NCI-H510A treated with DMSO at 0.1 percent for 48 hours (cell line): ENCODE results near the gene PLA2G15.

ENCODE experiments used
- DNase-seq: peaks from one replicate; lab custom pipeline; 2025; lab: John Stamatoyannopoulos, UW

PLA2G15 gene

DNA sequence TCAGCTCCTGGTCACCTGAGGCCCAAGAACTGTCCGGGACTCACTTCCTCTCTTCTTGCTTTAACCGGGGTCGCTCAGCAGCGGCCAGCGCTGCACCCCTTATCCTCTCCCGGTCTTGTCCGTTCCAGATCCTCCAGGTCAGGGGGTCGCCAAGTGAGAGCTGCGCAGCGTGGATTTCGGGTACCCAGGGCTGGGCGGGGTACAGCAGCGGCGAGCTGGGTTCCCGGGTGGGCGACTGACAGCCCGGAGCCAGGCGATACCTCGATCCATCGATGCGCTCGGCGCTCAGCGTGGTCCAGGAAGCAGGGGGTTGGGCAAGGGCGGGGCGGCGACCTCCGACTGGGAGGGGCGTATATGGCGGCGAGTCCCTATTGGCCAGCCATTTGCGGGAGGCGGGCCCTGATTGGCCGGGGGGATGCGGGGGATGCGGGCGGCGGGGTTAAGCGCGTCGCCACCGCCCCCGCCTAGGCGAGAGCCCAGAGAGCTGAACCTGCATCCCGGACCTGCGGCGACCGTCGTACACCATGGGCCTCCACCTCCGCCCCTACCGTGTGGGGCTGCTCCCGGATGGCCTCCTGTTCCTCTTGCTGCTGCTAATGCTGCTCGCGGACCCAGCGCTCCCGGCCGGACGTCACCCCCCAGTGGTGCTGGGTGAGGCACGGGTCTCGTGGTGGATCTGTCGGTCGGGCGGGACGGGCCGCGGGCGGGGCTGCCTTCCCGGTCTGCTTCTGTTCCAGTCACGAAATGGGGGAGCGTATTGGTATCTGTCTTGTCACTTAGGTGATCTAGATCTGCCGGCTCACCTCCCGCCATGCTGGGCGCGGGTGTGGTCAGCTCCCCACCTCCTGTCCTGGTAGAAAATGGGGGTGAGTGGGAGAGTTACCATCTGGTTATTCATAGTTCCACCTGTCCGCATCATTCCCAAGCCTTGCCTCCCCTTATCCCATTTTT is at the start of gene PLA2G15:
Gene PLA2G15 (plus strand): TSS at position 471 of the 951 bp plus-strand sequence. CDS start 54 bp downstream, at position 525.
- peak; percentile 71 for DNase-seq

DNA sequence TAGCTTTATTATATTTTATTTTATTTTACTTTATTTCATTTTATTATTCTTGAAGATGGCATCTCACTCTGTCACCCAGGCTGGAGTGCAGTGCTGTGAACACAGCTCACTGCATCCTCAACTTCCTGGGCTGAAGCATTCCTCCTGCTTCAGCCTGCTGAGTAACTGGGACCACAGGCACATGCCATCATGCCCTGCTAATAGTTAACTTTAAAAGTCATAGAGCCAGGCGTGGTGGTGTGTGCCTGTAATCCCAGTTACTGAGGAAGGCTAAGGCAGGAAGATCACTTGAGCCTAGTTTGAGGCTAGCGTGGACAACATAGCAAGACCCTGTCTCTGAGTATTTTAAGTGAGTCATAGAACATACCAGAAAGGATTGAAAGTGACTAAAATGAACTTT is 47.9 kb upstream of the PLA2G15 start:
- no peak for DNase-seq

GRCh38 chr16:68200088-68200783 is 44.9 kb upstream of the PLA2G15 start:
- no peak for DNase-seq

DNA sequence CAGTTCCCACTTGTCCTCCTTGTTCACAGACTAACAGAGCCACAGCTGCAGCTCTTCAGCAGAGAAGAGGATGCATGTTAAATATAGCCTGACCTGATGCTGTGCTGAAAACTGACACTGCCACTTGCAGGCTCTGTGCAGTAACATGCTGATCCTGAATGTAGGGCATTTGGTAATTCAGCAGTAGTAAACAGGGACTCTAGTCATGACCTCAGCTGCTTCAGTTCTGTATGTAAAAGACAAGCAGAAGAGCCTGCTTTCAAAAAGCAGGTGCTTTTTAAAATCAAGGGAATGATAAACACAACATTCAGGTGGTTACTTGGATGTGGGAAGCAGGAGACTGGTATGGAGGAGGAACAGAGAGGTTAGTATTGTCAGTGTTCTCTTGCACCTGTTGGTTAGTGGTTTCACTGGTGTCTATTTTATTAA is 43.1 kb upstream of the PLA2G15 start:
- peak; percentile 83 for DNase-seq

- no peak for DNase-seq
Observed at GRCh38 chr16:68206245-68206644, 38.9 kb upstream of the PLA2G15 start.

GRCh38 chr16:68214726-68215125 is 30.4 kb upstream of the PLA2G15 start:
- no peak for DNase-seq

GRCh38 chr16:68215302-68215701 is 29.9 kb upstream of the PLA2G15 start:
- no peak for DNase-seq

DNA sequence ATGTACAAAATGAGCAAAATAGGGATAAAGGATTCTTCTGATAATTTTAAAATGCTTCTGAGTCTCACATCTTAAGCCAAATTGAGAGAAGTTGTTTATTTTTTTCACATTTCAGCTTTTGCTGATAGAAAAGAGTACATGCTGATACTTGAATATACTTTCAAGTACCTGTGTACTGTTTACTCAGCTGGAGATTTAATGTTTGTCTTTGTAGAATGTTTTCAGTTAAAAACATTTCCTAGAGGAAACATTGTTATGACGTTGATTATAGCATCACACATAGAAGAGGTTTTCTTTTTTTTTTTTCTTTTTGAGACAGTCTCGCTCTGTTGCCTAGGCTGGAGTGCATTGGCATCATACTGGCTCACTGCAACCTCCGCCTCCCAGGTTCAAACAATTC is 28.9 kb upstream of the PLA2G15 start:
- no peak for DNase-seq

GRCh38 chr16:68217506-68217905 is 27.7 kb upstream of the PLA2G15 start:
- no peak for DNase-seq

DNA sequence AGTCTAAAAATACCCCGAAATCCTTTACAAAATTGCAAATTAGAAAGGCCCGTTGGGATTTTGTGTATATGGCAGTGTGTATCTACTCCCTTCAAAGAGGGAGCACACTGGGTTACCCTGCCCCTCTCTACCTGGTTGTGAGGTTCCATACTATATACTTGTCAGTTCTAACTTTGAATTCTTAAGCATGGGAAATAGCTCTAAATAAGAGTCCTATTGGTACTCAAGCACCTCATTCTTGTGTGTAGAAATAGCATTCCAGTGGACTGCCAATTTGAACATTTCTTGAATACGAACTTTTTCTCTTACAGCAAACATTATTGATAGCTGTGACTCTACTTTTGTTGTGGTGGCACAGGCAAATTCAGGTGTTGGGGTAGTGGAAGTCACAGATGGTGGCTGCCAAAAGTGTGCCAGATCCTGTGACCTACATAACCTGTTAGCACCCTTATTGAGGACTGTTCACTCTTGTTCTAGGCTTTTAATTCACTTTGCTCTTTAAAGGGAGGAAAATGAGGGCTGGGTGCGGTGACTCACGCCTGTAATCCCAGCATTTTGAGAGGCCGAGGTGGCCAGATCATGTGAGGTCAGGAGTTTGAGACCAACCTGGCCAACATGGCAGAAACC is 25.3 kb upstream of the PLA2G15 start:
- DNase-seq: no peak

- no peak for DNase-seq
Observed at GRCh38 chr16:68223072-68223471, 22.1 kb upstream of the PLA2G15 start.

DNA sequence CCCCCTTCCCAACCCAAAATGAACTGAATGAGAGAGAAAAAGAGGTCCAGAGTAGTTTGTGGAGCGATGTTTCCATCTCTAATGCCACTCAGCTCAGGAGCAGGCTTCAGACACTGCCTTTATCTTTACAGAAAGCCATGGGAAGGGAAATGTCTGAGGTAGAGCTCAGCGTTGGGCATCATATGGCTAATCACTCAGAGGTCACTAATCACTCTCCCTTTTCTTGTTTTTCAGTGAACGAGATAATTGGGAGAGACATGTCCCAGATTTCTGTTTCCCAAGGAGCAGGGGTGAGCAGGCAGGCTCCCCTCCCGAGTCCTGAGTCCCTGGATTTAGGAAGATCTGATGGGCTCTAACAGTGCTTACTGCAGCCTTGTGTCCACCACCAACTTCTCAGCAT is 19.1 kb upstream of the PLA2G15 start:
- DNase-seq: no peak

- DNase-seq: no peak
Observed at GRCh38 chr16:68227183-68227793, 17.9 kb upstream of the PLA2G15 start.

- DNase-seq: no peak
Observed at GRCh38 chr16:68227850-68228553, 17.2 kb upstream of the PLA2G15 start.

GRCh38 chr16:68228652-68229051 is 16.5 kb upstream of the PLA2G15 start:
- no peak for DNase-seq

- DNase-seq: peak; percentile 24
Observed at GRCh38 chr16:68229431-68230175, 15.6 kb upstream of the PLA2G15 start.

DNA sequence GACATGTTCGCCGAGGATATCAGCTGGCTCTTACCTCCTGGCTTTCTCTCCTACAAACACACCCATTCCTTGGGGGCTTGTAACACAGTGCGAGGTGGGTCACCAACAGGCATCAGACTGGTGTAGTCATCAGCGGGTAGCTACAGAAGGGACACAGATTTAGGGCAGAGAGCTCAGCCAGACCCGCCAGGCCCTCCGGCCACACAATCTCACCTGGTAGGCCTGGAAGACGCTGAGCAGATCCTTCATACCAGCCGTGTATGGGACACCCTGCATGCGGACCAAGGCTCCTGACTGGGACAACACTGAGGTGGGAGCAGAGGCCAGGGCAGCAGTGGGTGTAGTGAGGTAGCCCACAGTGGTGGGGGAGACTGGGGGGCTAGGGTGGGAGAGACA is 15.0 kb upstream of the PLA2G15 start:
- no peak for DNase-seq

DNA sequence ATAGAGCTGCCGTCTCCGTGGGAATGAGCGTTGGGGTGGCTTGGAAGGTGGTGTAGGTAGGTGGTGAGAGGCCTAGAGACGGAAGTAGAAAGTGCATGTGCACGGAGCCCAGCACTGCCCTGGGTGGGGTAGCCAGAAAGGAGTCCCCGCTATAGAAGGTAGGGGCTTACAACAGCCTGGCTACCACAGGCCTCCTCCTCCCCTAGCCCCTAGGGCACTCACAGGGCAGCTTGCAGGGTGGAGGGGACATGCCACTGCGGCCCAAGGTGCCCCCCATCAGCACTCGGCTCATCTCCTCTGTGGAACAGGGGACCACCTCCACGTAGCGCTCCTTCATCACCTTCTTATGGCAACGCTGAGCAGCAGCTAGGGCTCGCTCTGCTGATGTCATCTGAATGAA is 14.2 kb upstream of the PLA2G15 start:
- DNase-seq: no peak

DNA sequence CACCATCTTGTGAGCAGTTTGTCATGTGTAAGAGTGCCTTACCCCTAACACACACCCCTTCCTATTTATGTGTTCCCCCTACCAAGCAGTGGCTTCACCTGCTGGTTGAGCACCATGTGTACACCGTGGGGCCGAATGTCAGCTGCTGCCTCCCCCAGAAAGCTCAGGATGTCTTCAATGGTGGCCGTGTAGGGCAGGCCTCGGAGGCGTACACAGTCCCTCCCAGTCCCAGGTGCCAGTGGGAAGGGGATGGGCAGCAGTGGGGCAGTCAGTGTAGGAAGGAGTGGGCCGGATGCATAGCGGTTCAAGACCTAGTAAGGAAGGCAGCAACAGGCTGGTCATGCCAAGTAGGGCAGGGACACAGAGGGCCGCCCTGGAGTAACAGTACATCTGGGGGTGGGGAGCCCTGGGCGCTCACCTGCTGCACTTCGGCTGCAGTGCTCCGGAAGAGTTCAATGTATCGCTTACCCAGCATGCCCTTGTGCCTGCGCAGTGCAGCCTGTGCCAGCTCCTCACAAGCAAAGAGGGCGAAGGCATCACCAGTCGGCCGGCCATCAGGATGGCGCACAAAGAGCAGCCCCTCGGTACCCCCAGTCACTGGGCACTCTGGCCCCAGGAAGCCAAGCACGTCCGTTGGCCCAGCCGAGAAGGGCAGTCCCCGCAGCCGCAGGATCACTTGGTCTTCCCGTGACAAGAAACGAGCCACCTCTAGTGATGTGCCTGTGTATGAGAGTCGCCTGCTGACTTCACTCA is 13.6 kb upstream of the PLA2G15 start:
- no peak for DNase-seq

GRCh38 chr16:68232335-68232734 is 12.8 kb upstream of the PLA2G15 start:
- no peak for DNase-seq
